K562 (cell line): ENCODE measurements around the gene SPEM2. TPM values are rescaled to one million over a fixed set of nuclear protein-coding genes. Genes with fewer than 3 reads are reported as not detected.

Source experiments
- ATAC-seq: fragments of 200-7000 bp; cut with Tn5 transposase; 3 replicates; pipeline ENCODE4 v1.9.1; 2020; ENCODE audit warnings: moderate library complexity
- BruUV-seq: library from RNA; stranded (reverse); fragments of 400-500 nt; replicated peaks from 2 replicates; lab custom pipeline; 2021; lab: Mats Ljungman, UMichigan
- CTCF ChIA-PET: fragments of 300-600 bp; formaldehyde crosslinking; extraction: SDS; loops from one replicate; lab custom pipeline; 2021; ENCODE audit warnings: low intra/inter-chr PET ratio; lab: Yijun Ruan, JAX
- POLR2A ChIA-PET: fragments of 300-600, 350-650 bp; sonication (Branson Sonifier 250); formaldehyde crosslinking; extraction: SDS; loops from one replicate; lab custom pipeline; 2021; ENCODE audit warnings: antibody characterized with exemption, inconsistent platforms; lab: Yijun Ruan, JAX
- DNase-seq, 4 experiments: peaks; one replicate each; pipeline versions ENCODE4 v3.0.0 to v3.0.0-alpha.2; 2011 to 2018; ENCODE audit warnings: low spot score in 3 of 4, mixed read lengths in 3 of 4; ENCODE audit errors: extremely low read depth in 1 of 4
- FAIRE-seq: peaks from 2 replicates; lab custom pipeline; 2011; peaks lifted over from hg19 to GRCh38; lab: Jason Lieb, UNC
- H2AFZ ChIP-seq: 2 replicates; pipeline ENCODE4 v1.6.0; 2011; ENCODE audit warnings: low read depth, low read length, control low read depth, inconsistent platforms
- H3K27ac ChIP-seq: fragments of 200-600 bp; 3 replicates; pipeline ENCODE4 v1.8.0; 2011; ENCODE audit warnings: low read depth, mild to moderate bottlenecking, control low read depth, inconsistent platforms, low read length, moderate library complexity, mixed read lengths; ENCODE audit errors: extremely low read depth
- H3K27me3 ChIP-seq, 2 experiments: fragments of 300-600 bp in 1 of 2; 2 replicates in 1 of 2; 3 replicates in 1 of 2; pipeline versions ENCODE4 v1.6.0 to v1.8.0; 2011; ENCODE audit warnings: inconsistent platforms in 2 of 2, low read length in 2 of 2, mild to moderate bottlenecking in 1 of 2, mixed read lengths in 1 of 2, moderate library complexity in 1 of 2; ENCODE audit not compliant: control insufficient read depth in 2 of 2, insufficient read depth in 2 of 2
- H3K36me3 ChIP-seq: fragments of 300-600 bp; 3 replicates; pipeline ENCODE4 v1.8.0; 2011; ENCODE audit warnings: mild to moderate bottlenecking, low read length, inconsistent platforms; ENCODE audit not compliant: control insufficient read depth, insufficient read depth
- H3K4me1 ChIP-seq, 2 experiments: fragments of 200-600 bp in 1 of 2; replicated peaks in 1 of 2; 2 replicates in 1 of 2; 3 replicates in 1 of 2; pipeline versions ENCODE4 v1.5.1 to v1.8.0; 2011; ENCODE audit warnings: inconsistent platforms in 2 of 2, low read length in 2 of 2, mild to moderate bottlenecking in 1 of 2, mixed read lengths in 1 of 2, moderate library complexity in 1 of 2; ENCODE audit not compliant: control insufficient read depth in 2 of 2, insufficient read depth in 2 of 2
- H3K4me2 ChIP-seq: 2 replicates; pipeline ENCODE4 v1.6.1; 2011; ENCODE audit warnings: low read length, control low read depth, inconsistent platforms, mixed read lengths; ENCODE audit not compliant: insufficient read depth
- H3K4me3 ChIP-seq: fragments of 200-600 bp; sonication (generic), shearing (Covaris generic); 2 replicates; pipeline ENCODE4 v1.5.1; 2016; ENCODE audit warnings: control low read depth, inconsistent platforms
- H3K79me2 ChIP-seq: fragments of 200-600 bp; 3 replicates; pipeline ENCODE4 v1.8.0; 2011; ENCODE audit warnings: low read length, inconsistent platforms; ENCODE audit not compliant: control insufficient read depth, insufficient read depth
- H3K9ac ChIP-seq, 2 experiments: 2 replicates each; pipeline versions ENCODE4 v1.6.0 to v1.6.1; 2011; ENCODE audit warnings: low read depth in 2 of 2, low read length in 2 of 2, control low read depth in 1 of 2, inconsistent platforms in 1 of 2, mild to moderate bottlenecking in 1 of 2, mixed read lengths in 1 of 2; ENCODE audit not compliant: insufficient read depth in 1 of 2
- H3K9me1 ChIP-seq: one replicate; pipeline ENCODE4 v1.6.0; 2011; ENCODE audit warnings: inconsistent platforms, mild to moderate bottlenecking, low read length, moderate library complexity; ENCODE audit not compliant: control insufficient read depth, insufficient read depth
- H3K9me3 ChIP-seq: replicated peaks from 2 replicates; pipeline ENCODE4 v1.5.1; 2011; ENCODE audit warnings: low read depth, low read length, inconsistent platforms; ENCODE audit not compliant: control insufficient read depth, insufficient read depth
- H4K20me1 ChIP-seq: replicated peaks from 2 replicates; pipeline ENCODE4 v1.6.1; 2011; ENCODE audit warnings: low read length, inconsistent platforms, mixed read lengths; ENCODE audit not compliant: control insufficient read depth, insufficient read depth
- ADNP ChIP-seq: fragments of 200-800 bp; sonication (Bioruptor generic); IDR thresholded peaks from 2 replicates; pipeline ENCODE4 v1.6.1; 2016; ENCODE audit warnings: missing genetic modification characterization, missing compliant biosample characterization
- ARID1B ChIP-seq: fragments of 450-650 bp; IDR thresholded peaks from 2 replicates; pipeline ENCODE4 v1.6.1; 2016; ENCODE audit warnings: antibody characterized with exemption, mild to moderate bottlenecking, inconsistent platforms
- C11orf30 ChIP-seq: fragments of 450-650 bp; IDR thresholded peaks from 2 replicates; pipeline ENCODE4 v1.6.1; 2016; ENCODE audit warnings: low read depth, mild to moderate bottlenecking
- CBFA2T3 ChIP-seq: fragments of 450-650 bp; IDR thresholded peaks from 2 replicates; pipeline ENCODE4 v1.6.1; 2017
- FOSL1 ChIP-seq: fragments of 200-800 bp; sonication (Bioruptor generic); conservative IDR thresholded peaks from 2 replicates; pipeline ENCODE4 v1.6.1; 2016; ENCODE audit warnings: missing genetic modification characterization, missing compliant biosample characterization
- JUND ChIP-seq, 2 experiments: IDR thresholded peaks; 2 replicates in 1 of 2; 3 replicates in 1 of 2; pipeline ENCODE4 v1.6.1; 2011; ENCODE audit warnings: borderline replicate concordance in 2 of 2, low read depth in 2 of 2, low read length in 2 of 2, improper control_type of control experiment in 1 of 2, missing biosample characterization in 1 of 2, missing genetic modification characterization in 1 of 2, missing genetic modification reagents in 1 of 2
- MAFF ChIP-seq: IDR thresholded peaks from 2 replicates; pipeline ENCODE4 v1.6.1; 2012; ENCODE audit warnings: low read length, improper control_type of control experiment
- MEIS2 ChIP-seq: fragments of 450-650 bp; IDR thresholded peaks from 2 replicates; pipeline ENCODE4 v1.6.1; 2014; ENCODE audit warnings: mild to moderate bottlenecking; ENCODE audit not compliant: partially characterized antibody
- NFE2 ChIP-seq: IDR thresholded peaks from 2 replicates; pipeline ENCODE4 v1.6.1; 2014; ENCODE audit warnings: antibody characterized with exemption, low read depth
- NFIC ChIP-seq: fragments of 450-650 bp; IDR thresholded peaks from 2 replicates; pipeline ENCODE4 v1.6.1; 2017; ENCODE audit warnings: mild to moderate bottlenecking, inconsistent platforms
- SMARCA4 ChIP-seq: fragments of 450-650 bp; IDR thresholded peaks from 2 replicates; pipeline ENCODE4 v1.6.1; 2016
- WGBS: fragments of 100-300 bp; shearing (Covaris generic); methylation state at CpG from one replicate; pipeline ENCODE4 v1.1.6; 2016; ENCODE audit warnings: low coverage, mixed read lengths; ENCODE audit not compliant: insufficient coverage; ENCODE audit errors: missing lambda C conversion rate; 5-methylcytosine and 5-hydroxymethylcytosine counted together
- in situ Hi-C: fragments of 300-500 bp; cut with MboI; formaldehyde crosslinking; loops from 4 replicates; pipeline ENCODE4 v1.15.0; 2018; ENCODE audit warnings: inconsistent platforms, mixed read lengths
- intact Hi-C: fragments of 100-400 bp; cut with micrococcal nuclease; formaldehyde crosslinking; loops from 2 replicates; pipeline ENCODE4 v1.14.2; 2022
- polyA plus RNA-seq, 8 experiments: library from polyadenylated mRNA; depleted of rRNA in 4 of 8; stranded (reverse) in 5 of 8; unstranded in 3 of 8; fragments of >200 nt; fragmentation: Nextera tagmentation in 2 of 8; fragmentation: Illumina TruSeq in 1 of 8; extraction: Ambion mirVana in 2 of 8; extraction: Trizol in 1 of 8; gene quantifications; 2 replicates each; pipeline versions ENCODE4 v1.2.1 to v1.2.3, GENCODE V29; 2011 to 2014; ENCODE audit warnings: inconsistent platforms in 1 of 8, missing spikeins in 1 of 8
- total RNA-seq, 7 experiments: library from RNA; depleted of rRNA in 6 of 7; stranded (reverse); fragments of >200 nt in 6 of 7; fragmentation: Illumina TruSeq in 2 of 7; extraction: Trizol in 2 of 7; gene quantifications; 2 replicates each; pipeline versions ENCODE4 v1.2.1 to v1.2.3, GENCODE V29; 2011 to 2021; ENCODE audit warnings: low replicate concordance in 1 of 7
- TF ChIP-seq, protein P1 (sequence below): sonication (generic); formaldehyde crosslinking; IDR thresholded peaks from 2 replicates; pipeline ENCODE4 v1.5.0; 2020; ENCODE audit warnings: missing genetic modification reagents
- TF ChIP-seq, protein P2 (sequence below): sonication (generic); formaldehyde crosslinking; IDR thresholded peaks from 2 replicates; pipeline ENCODE4 v1.8.0; 2022; ENCODE audit warnings: mild to moderate bottlenecking, missing genetic modification reagents
- TF ChIP-seq, protein P3 (sequence below), 2 experiments: fragments of 450-650 bp; IDR thresholded peaks; 2 replicates each; pipeline ENCODE4 v1.6.1; 2018; ENCODE audit warnings: mild to moderate bottlenecking in 2 of 2, low read depth in 1 of 2; ENCODE audit not compliant: partially characterized antibody in 2 of 2

SPEM2 gene
- total and polyA plus RNA-seq, 9 of the 15 experiments (the other 6 are each of a cell fraction or from before 2014, with no cell fraction given), result not detected

DNA sequence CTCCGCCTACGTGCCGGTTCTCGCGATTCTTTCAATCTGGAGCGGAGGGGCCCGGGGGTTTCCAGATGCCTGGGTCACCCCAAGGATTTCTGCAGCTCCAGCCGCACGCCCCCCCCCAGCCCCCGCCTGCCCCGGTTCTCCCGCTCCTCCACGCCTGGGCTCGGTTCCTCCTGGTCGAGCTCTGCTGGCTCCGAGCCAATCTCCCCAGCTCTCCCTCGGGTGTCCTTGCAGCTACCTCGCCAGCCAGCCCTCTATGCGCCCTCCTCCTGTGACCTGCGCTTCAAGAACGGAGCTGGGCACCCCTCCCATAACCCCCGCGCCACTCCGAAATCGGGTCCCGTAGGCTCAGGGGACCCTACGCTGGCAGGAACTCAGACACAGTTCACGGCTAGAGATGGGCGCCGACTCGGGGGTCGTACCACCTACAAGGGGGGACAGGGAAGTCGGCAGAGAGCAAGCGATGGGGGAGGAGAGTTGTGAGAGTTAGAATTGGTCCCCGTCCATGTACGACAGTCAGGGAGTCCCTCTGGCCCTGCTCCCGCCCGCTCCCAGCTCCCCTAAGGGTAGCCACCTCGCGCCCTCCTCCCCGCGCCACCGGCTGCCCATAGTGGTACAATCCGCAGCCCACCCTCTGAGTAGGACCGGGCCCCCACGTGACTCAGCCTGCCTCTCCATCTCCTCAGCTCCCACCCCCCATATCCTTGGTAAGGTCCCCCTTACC lies 14.9 kb downstream of the SPEM2 start (continued):
- TF ChIP-seq, protein P1, sequence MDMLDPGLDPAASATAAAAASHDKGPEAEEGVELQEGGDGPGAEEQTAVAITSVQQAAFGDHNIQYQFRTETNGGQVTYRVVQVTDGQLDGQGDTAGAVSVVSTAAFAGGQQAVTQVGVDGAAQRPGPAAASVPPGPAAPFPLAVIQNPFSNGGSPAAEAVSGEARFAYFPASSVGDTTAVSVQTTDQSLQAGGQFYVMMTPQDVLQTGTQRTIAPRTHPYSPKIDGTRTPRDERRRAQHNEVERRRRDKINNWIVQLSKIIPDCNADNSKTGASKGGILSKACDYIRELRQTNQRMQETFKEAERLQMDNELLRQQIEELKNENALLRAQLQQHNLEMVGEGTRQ (CRISPR knock-in tag), result peak; percentile 32; the same call in 1 of the 2 replicates
- TF ChIP-seq ADNP (no peak), SMARCA4 (no peak)

DNA sequence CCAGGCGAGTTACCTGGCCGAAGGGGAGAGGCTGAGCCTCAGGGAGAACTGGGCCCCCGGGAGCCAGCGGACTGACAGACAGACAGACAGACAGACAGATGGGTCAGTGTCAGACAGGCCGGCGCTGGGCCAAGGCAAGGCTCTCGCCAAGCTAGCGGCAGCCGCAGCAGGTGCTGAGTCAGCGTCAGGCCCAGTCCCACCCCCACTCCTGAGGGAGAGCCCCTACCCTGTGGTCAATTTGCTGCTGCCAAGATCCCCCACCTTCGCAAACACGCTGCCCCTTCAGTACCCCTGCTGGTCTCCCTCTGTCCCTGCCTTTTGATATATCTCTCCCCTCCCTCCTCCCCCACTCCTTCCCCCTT lies 15.4 kb downstream of the SPEM2 start:
- Histone ChIP-seq H3K36me3 (no peaks in the 10 kb centered on the region), H4K20me1 (no peaks in the 10 kb centered on the region), H3K79me2 (peaks cover 7% of the 10 kb centered on the region; the same call in 2 of the 3 replicates), H3K4me2 (peak overlapping the region; percentile 54; the same call in 1 of the 2 replicates), H3K9ac (peak overlapping the region in 1 of 2 experiments; percentile 84; a peak in 3 of 4 replicates), H2AFZ (0 out of 2 replicates have a peak overlapping the region, but pooled peaks have one; percentile 47), H3K27me3 (no peaks in the 10 kb centered on the region), H3K9me3 (no peaks in the 10 kb centered on the region), H3K9me1 (peaks cover 3% of the 10 kb centered on the region), H3K4me3 (no peak overlapping the region), H3K4me1 (peaks cover 20 to 74% of the 10 kb centered on the region in 2 experiments; a peak in 4 of 5 replicates), H3K27ac (no peak overlapping the region; the same call in 2 of the 3 replicates)
- intact Hi-C loops, result no loop called here
- in situ Hi-C loops, result no loop called here
- 3% methylated on average over 10 of the region's 12 CpGs for WGBS
- ChIA-PET POLR2A (interaction anchor here (0.6 to 2.0 kb wide), 5 partner anchors 36 to 68 kb away, joined by 3 to 8 read pairs (median 6); partner anchors contain the start of genes POLR2A and ZBTB4), CTCF (no interaction called here)
- no TSS peak for BruUV-seq
- FAIRE-seq, result peak; percentile 74
- DNase-seq, result peak; percentile 52 to 67 (median 52)
- ATAC-seq, result peak; percentile 50
- TF ChIP-seq MEIS2 (peak; percentile 69), JUND (IDR thresholded peaks at IDR 0.05; ENCODE audit: borderline replicate concordance, low read depth, low read length) (0 out of 2 replicates have a peak, but pooled peaks have one; percentile 12), JUND (tag; IDR thresholded peaks at IDR 0.05; ENCODE audit: borderline replicate concordance, low read depth, low read length) (no peak), FOSL1 (0 out of 2 replicates have a peak, but pooled peaks have one; percentile 24), MAFF (peak; percentile 53; the same call in 1 of the 2 replicates), ARID1B (0 out of 2 replicates have a peak, but pooled peaks have one; percentile 19), NFIC (peak; percentile 6; the same call in 1 of the 2 replicates), CBFA2T3 (peak; percentile 4; the same call in 1 of the 2 replicates), C11orf30 (peak; percentile 97), NFE2 (peak; percentile 75)
- TF ChIP-seq, protein P2, sequence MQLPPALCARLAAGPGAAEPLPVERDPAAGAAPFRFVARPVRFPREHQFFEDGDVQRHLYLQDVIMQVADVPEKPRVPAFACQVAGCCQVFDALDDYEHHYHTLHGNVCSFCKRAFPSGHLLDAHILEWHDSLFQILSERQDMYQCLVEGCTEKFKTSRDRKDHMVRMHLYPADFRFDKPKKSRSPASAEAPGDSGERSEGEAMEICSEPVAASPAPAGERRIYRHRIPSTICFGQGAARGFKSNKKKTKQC (CRISPR knock-in tag), result 0 out of 2 replicates have a peak, but pooled peaks have one; percentile 41
- TF ChIP-seq, protein P3, sequence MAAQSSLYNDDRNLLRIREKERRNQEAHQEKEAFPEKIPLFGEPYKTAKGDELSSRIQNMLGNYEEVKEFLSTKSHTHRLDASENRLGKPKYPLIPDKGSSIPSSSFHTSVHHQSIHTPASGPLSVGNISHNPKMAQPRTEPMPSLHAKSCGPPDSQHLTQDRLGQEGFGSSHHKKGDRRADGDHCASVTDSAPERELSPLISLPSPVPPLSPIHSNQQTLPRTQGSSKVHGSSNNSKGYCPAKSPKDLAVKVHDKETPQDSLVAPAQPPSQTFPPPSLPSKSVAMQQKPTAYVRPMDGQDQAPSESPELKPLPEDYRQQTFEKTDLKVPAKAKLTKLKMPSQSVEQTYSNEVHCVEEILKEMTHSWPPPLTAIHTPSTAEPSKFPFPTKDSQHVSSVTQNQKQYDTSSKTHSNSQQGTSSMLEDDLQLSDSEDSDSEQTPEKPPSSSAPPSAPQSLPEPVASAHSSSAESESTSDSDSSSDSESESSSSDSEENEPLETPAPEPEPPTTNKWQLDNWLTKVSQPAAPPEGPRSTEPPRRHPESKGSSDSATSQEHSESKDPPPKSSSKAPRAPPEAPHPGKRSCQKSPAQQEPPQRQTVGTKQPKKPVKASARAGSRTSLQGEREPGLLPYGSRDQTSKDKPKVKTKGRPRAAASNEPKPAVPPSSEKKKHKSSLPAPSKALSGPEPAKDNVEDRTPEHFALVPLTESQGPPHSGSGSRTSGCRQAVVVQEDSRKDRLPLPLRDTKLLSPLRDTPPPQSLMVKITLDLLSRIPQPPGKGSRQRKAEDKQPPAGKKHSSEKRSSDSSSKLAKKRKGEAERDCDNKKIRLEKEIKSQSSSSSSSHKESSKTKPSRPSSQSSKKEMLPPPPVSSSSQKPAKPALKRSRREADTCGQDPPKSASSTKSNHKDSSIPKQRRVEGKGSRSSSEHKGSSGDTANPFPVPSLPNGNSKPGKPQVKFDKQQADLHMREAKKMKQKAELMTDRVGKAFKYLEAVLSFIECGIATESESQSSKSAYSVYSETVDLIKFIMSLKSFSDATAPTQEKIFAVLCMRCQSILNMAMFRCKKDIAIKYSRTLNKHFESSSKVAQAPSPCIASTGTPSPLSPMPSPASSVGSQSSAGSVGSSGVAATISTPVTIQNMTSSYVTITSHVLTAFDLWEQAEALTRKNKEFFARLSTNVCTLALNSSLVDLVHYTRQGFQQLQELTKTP (IDR thresholded peaks at IDR 0.05; ENCODE audit: low read depth in 1 of 2, partially characterized antibody in 2 of 2), result no peak
